Measurements from ENCODE around the gene ADH1A. TPM values are rescaled to one million over a fixed set of nuclear protein-coding genes. Genes with fewer than 3 reads are reported as not detected.

Gene ADH1A
- under 1 TPM in 1 of 2 donors, not detected in 1; 0.99 TPM for total RNA-seq

- no peak within 1 kb of the TSS for H3K27ac ChIP-seq
- TF ChIP-seq CTCF (IDR thresholded peaks at IDR 0.05), result no peak
- no peaks in the 10 kb centered on the region for H3K9me3 ChIP-seq
- H3K27me3 ChIP-seq (replicated peaks; ENCODE audit: insufficient read depth), result no peaks in the 10 kb centered on the region
- H3K4me1 ChIP-seq (ENCODE audit: control insufficient read depth in 1 of 2, low read depth in 2 of 2), result no peaks in the 10 kb centered on the region
- ATAC-seq (ENCODE audit: insufficient number of reproducible peaks, low FRiP score, low read depth), result no peak
- no peak within 1 kb of the TSS for H3K4me3 ChIP-seq
- no peaks in the 10 kb centered on the region for H3K36me3 ChIP-seq
- DNase-seq (ENCODE audit: low spot score), result no peak
Measured at GRCh38 chr4:99290848-99291786, at the start of gene ADH1A. TSS of gene ADH1A (minus strand) at chr4:99290985. CDS start at chr4:99290914, 71 bp downstream.

GRCh38 chr4:99339172-99339571 is 48.4 kb upstream of the ADH1A start:
- ATAC-seq (ENCODE audit: insufficient number of reproducible peaks, low FRiP score, low read depth) (no peak), DNase-seq (ENCODE audit: low spot score) (no peak)
- H3K27me3 ChIP-seq (replicated peaks; ENCODE audit: insufficient read depth), result no peaks in the 10 kb centered on the region
- no peak overlapping the region for H3K4me3 ChIP-seq
- no peaks in the 10 kb centered on the region for H3K36me3 ChIP-seq
- no peak for TF ChIP-seq CTCF (IDR thresholded peaks at IDR 0.05)
- H3K27ac ChIP-seq, result no peak overlapping the region
- peaks cover 5 to 6% of the 10 kb centered on the region in 2 donors for H3K4me1 ChIP-seq (ENCODE audit: control insufficient read depth in 1 of 2, low read depth in 2 of 2)
- no peaks in the 10 kb centered on the region for H3K9me3 ChIP-seq

- Histone ChIP-seq H3K27ac (no peak overlapping the region), H3K4me3 (no peak overlapping the region)
Measured at GRCh38 chr4:99336553-99336952, 45.8 kb upstream of the ADH1A start.

GRCh38 chr4:99334880-99335279 is 44.1 kb upstream of the ADH1A start:
- TF ChIP-seq CTCF (IDR thresholded peaks at IDR 0.05), result no peak
- Histone ChIP-seq H3K36me3 (no peaks in the 10 kb centered on the region), H3K27me3 (replicated peaks; ENCODE audit: insufficient read depth) (no peaks in the 10 kb centered on the region), H3K4me3 (no peak overlapping the region), H3K27ac (no peak overlapping the region), H3K9me3 (no peaks in the 10 kb centered on the region), H3K4me1 (ENCODE audit: control insufficient read depth in 1 of 2, low read depth in 2 of 2) (peaks cover 0 to 4% of the 10 kb centered on the region in 2 donors)
- DNase-seq (ENCODE audit: low spot score) (no peak), ATAC-seq (ENCODE audit: insufficient number of reproducible peaks, low FRiP score, low read depth) (no peak)

More at GRCh38 chr4:99336553-99336952, 45.8 kb upstream of the ADH1A start:
- DNase-seq (ENCODE audit: low spot score), result no peak
- TF ChIP-seq CTCF (IDR thresholded peaks at IDR 0.05), result no peak
- no peak for ATAC-seq (ENCODE audit: insufficient number of reproducible peaks, low FRiP score, low read depth)
- H3K27me3 ChIP-seq (replicated peaks; ENCODE audit: insufficient read depth), result no peaks in the 10 kb centered on the region
- no peaks in the 10 kb centered on the region for H3K9me3 ChIP-seq
- no peaks in the 10 kb centered on the region for H3K36me3 ChIP-seq
- H3K4me1 ChIP-seq (ENCODE audit: control insufficient read depth in 1 of 2, low read depth in 2 of 2), result peaks cover 6 to 9% of the 10 kb centered on the region in 2 donors

- TF ChIP-seq CTCF (IDR thresholded peaks at IDR 0.05), result no peak
- H3K27me3 ChIP-seq (replicated peaks; ENCODE audit: insufficient read depth), result no peaks in the 10 kb centered on the region
- no peaks in the 10 kb centered on the region for H3K36me3 ChIP-seq
- H3K4me3 ChIP-seq, result no peak overlapping the region
- ATAC-seq (ENCODE audit: insufficient number of reproducible peaks, low FRiP score, low read depth) (no peak), DNase-seq (ENCODE audit: low spot score) (no peak)
- H3K9me3 ChIP-seq, result peaks cover 2% of the 10 kb centered on the region
- peaks cover 0 to 4% of the 10 kb centered on the region in 2 donors for H3K4me1 ChIP-seq (ENCODE audit: control insufficient read depth in 1 of 2, low read depth in 2 of 2)
- H3K27ac ChIP-seq, result no peak overlapping the region
Measured at GRCh38 chr4:99330648-99331047, 39.9 kb upstream of the ADH1A start.

Data from thoracic aorta (tissue), 2 donors.